GM19328 (cell line): ENCODE measurements around the gene CTRL.
"Not testable (repeated sequence)": the region's sequence is repeated elsewhere in the genome, so short reads cannot be mapped to it uniquely, and the experiment has no call there.

ENCODE experiments used
- ATAC-seq: cut with Tn5 transposase; IDR thresholded peaks from one replicate; pipeline ENCODE4 v1.9.1; 2021; ENCODE audit warnings: mild to moderate bottlenecking, moderate library complexity; ENCODE audit not compliant: unreplicated experiment

CTRL gene

GRCh38 chr16:67931712-67932461 is at the start of gene CTRL:
Gene CTRL (minus strand): TSS chr16:67931862. CDS start chr16:67931852, 10 bp downstream.
- ATAC-seq, result no peak

- ATAC-seq, result no peak
These were observed 48.5 kb upstream of the CTRL start, which contains the start of gene DPEP3 for GRCh38 chr16:67979955-67980678. Gene DPEP3 (minus strand): TSS chr16:67980499. CDS start chr16:67980380, 119 bp downstream.

- ATAC-seq, result no peak
These were observed 46.0 kb upstream of the CTRL start for GRCh38 chr16:67977469-67978227.

DNA sequence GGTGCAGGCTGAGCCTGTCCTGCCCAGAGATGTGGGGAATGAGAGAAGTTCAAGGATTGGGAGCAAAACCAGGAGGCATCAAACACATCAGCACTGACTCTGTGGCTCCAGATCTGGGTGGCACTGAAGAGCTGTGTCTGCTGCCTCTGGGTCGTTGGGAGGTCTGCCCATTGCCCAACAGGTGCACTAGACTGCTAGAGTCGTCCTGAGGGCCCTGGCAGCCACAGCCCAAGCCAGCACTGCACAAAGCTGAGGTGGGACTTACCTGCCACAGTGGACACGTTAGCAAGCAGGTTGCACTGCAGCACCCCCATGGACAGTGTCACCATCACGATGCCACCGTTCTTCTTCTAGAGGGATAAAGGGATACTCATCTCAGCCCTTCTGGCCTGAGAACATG is 45.3 kb upstream of the CTRL start:
- no peak for ATAC-seq

DNA sequence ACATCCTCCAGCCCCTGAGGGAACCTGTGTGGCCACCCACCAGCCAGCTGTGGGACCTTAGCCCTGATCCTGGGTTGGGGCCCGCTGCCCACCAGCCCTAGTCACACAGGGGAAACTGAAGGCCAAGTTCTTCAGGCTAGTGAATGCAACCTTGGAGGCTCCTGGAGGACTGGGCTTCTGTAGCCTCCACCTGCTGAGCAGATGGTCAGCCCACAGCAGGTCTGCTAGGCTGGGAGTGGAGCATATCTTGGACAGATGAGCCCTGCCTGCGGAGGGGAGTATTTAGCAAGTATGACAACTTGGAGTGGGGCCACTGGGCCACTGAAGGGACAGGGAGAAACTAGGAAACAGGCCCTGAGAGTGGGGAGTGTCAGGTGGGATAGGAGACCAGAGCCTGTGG is 44.5 kb upstream of the CTRL start:
- ATAC-seq, result no peak

- ATAC-seq, result no peak
These were observed 43.9 kb upstream of the CTRL start for GRCh38 chr16:67975321-67976105.

DNA sequence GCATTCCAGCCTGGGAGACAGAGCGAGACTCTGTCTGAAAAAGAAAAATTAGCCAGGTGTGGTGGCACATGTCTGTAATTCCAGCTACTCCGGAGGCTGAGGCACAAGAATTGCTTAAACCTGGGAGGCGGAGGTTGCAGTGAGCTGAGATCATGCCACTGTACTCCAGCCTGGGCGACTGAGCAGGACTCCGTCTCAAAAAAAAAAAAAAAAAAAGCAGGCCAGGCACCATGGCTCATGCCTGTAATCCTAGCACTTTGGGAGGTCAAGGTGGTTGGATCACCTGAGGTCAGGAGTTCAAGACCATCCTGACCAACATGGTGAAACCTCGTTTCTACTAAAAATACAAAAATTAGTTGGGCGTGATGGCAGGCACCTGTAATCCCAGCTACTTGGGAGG is 40.6 kb upstream of the CTRL start:
- not testable (repeated sequence) for ATAC-seq

- no peak for ATAC-seq
These were observed 39.4 kb upstream of the CTRL start for GRCh38 chr16:67971111-67971510.

GRCh38 chr16:67969254-67970039 is 37.8 kb upstream of the CTRL start:
- no peak for ATAC-seq

GRCh38 chr16:67968400-67969253 is 37.0 kb upstream of the CTRL start, which contains the start of gene SLC12A4:
Gene SLC12A4 (minus strand): TSS chr16:67968637. CDS start chr16:67968553, 84 bp downstream.
- peak; percentile 78 for ATAC-seq

GRCh38 chr16:67967958-67968399 is 36.3 kb upstream of the CTRL start:
- peak; percentile 14 for ATAC-seq

DNA sequence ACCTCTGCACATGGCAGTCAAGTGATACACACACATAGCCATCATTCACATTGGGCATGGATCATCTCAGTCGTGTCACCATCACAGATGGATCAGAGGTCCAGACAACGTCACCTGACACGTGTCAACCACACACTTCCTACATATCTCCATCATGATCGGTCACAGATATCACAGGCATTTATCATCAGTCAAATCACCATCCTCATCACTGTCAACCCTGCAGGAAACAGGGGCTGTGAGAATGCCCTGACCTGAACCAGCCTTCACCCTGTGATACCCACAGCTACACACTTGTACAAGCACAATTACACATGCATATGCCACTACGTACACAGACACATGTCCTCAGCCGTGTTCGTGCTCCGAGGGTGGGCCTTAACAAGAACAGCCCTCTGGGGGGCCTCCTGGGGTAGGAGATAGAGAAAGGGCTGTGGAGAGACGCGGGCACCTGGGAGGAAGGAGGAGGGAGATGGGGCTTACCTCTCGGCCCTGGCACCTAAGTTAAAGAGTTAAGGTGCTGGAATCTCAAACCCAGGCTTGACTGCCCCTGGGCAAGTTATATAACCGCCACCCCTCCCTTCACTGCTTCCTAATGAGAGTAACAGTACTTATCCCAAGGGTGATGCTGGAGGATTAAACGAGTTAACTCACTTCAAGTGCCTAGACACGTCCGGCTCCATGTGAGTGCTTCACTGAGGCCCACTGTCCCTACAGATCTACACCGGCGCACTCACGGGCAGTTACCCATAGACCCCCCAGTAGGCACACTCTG is 35.7 kb upstream of the CTRL start:
- no peak for ATAC-seq

GRCh38 chr16:67966549-67967182 is 35.0 kb upstream of the CTRL start:
- no peak for ATAC-seq

DNA sequence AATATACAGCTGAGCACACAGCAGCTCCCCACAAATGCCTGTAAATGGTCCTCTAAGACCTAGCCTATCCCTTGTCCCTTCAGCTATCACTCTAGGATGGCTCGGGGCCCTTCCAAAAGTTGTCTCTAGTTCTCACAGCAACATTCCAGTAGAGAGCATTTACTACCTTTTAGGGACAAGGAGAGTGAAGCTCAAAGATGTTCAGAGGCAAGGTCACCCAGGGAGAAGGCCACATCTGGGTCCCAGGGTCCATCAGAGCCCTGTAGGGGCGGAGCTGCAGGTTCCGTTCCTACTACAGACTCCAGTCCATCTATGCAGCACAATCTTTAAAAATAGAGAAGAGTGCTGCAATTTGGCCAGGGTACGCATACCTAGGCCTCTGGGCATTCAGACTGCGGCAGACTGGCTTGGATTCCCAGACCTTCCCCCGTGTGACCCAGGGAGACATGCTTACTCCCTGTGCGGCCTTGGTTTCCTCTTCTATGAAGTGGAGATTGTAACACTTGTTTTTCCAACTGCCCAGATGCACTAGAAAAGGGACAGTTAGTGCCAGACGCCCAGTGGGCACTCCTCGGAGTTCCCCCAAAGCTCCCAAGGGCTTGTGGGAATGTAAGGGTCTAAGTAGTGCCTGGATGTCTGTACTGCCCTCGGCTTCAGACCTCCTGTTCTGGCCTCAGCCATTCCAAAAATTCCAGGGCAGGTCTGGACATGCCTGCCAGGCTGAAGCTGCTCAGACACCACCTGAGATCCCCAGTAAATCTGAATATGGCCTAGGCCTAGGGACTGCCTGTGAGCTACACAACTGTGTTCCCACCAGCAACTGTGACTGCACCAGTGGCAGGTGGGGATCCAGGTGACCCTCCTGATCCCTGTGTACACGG is 34.2 kb upstream of the CTRL start:
- no peak for ATAC-seq

GRCh38 chr16:67964477-67965131 is 32.9 kb upstream of the CTRL start:
- no peak for ATAC-seq
